ENCODE results near the gene SMG7.

DNA sequence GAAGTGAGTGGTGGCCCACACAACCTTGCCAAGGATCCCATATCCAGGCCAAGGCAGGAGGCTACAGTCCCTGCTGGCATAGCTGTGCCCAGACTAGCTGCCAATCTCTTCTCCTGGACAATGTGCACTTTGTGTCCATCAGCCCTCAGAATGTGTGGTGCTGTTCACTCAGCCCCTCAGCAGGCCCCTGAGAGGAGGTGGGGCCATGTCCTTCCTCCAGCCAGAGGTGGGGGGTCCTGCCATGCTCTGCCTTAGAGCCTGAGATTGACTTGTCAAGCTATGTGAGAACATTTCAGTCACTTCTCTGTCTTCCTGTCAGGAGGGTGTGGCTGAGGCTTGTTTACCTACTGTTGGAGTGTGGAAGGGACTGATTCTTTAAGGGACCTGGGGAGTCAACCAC, 116.5 kb downstream of the SMG7 start:
- TF ChIP-seq, protein P1, sequence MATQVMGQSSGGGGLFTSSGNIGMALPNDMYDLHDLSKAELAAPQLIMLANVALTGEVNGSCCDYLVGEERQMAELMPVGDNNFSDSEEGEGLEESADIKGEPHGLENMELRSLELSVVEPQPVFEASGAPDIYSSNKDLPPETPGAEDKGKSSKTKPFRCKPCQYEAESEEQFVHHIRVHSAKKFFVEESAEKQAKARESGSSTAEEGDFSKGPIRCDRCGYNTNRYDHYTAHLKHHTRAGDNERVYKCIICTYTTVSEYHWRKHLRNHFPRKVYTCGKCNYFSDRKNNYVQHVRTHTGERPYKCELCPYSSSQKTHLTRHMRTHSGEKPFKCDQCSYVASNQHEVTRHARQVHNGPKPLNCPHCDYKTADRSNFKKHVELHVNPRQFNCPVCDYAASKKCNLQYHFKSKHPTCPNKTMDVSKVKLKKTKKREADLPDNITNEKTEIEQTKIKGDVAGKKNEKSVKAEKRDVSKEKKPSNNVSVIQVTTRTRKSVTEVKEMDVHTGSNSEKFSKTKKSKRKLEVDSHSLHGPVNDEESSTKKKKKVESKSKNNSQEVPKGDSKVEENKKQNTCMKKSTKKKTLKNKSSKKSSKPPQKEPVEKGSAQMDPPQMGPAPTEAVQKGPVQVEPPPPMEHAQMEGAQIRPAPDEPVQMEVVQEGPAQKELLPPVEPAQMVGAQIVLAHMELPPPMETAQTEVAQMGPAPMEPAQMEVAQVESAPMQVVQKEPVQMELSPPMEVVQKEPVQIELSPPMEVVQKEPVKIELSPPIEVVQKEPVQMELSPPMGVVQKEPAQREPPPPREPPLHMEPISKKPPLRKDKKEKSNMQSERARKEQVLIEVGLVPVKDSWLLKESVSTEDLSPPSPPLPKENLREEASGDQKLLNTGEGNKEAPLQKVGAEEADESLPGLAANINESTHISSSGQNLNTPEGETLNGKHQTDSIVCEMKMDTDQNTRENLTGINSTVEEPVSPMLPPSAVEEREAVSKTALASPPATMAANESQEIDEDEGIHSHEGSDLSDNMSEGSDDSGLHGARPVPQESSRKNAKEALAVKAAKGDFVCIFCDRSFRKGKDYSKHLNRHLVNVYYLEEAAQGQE (IDR thresholded peaks at IDR 0.05; ENCODE audit: insufficient read depth in 1 of 2, low read depth in 2 of 2, low read length in 2 of 2), result no peak
- no peak for TF ChIP-seq SIN3A (IDR thresholded peaks at IDR 0.05; ENCODE audit: borderline replicate concordance, insufficient read depth, low read length)
- TF ChIP-seq TAF1 (IDR thresholded peaks at IDR 0.05; ENCODE audit: borderline replicate concordance, insufficient read depth, low read length), result no peak
- TF ChIP-seq POLR2AphosphoS5 (IDR thresholded peaks at IDR 0.05; ENCODE audit: low read depth, low read length), result no peak
- TF ChIP-seq FOXP2 (optimal IDR thresholded peaks at IDR 0.05; ENCODE audit: borderline replicate concordance, extremely low read depth, extremely low read length, insufficient read depth), result no peak
